Right lobe of liver (tissue), 6 donors: ENCODE results near the gene CDKAL1. TPM values are rescaled to one million over a fixed set of nuclear protein-coding genes. Genes with fewer than 3 reads are reported as not detected.

ENCODE experiments used
- ATAC-seq, 4 donors: fragments of 200-7000 bp; cut with Tn5 transposase; one replicate each; pipeline ENCODE4 v1.9.1; 2020; ENCODE audit warnings: mild to moderate bottlenecking in 4 of 4, moderate library complexity in 4 of 4
- DNase-seq, 3 donors: peaks; one replicate each; pipeline ENCODE4 v3.0.0-alpha.2; 2020
- H3K27ac ChIP-seq, 3 donors: fragments of 200-600 bp; one replicate each; pipeline ENCODE4 v1.8.0; 2022
- H3K27me3 ChIP-seq, 2 donors: fragments of 200-600 bp; one replicate each; pipeline ENCODE4 v1.8.0; 2022
- H3K36me3 ChIP-seq, 4 donors: fragments of 200-600 bp; sonication (generic) in 1 of 4; one replicate each; pipeline versions ENCODE4 v1.5.1 to v1.8.0; 2017 to 2022; ENCODE audit warnings: control low read depth in 1 of 4
- H3K4me1 ChIP-seq, 4 donors: fragments of 200-600 bp; sonication (generic) in 1 of 4; one replicate each; pipeline versions ENCODE4 v1.5.1 to v1.8.0; 2017 to 2022; ENCODE audit warnings: control low read depth in 1 of 4
- H3K4me3 ChIP-seq, 3 donors: fragments of 200-600 bp; one replicate each; pipeline ENCODE4 v1.8.0; 2022
- H3K9me3 ChIP-seq, 4 donors: fragments of 200-600 bp; sonication (generic) in 1 of 4; one replicate each; pipeline versions ENCODE4 v1.5.1 to v1.8.0; 2017 to 2022; ENCODE audit warnings: control low read depth in 1 of 4
- CTCF ChIP-seq, 4 donors: fragments of 200-600 bp in 3 of 4; fragments of 450-650 bp in 1 of 4; IDR thresholded peaks; one replicate each; pipeline versions ENCODE4 v1.5.1 to v1.8.0; 2016 to 2022; ENCODE audit warnings: antibody characterized with exemption in 4 of 4, mild to moderate bottlenecking in 2 of 4
- POLR2A ChIP-seq: fragments of 450-650 bp; IDR thresholded peaks from one replicate; pipeline ENCODE4 v1.6.1; 2017; ENCODE audit warnings: antibody characterized with exemption, mild to moderate bottlenecking
- WGBS: methylation state at CpG from one replicate; pipeline ENCODE4 v1.1.6; 2018; ENCODE audit warnings: low coverage, low lambda C conversion rate; ENCODE audit not compliant: insufficient coverage; ENCODE audit errors: missing lambda C conversion rate; 5-methylcytosine and 5-hydroxymethylcytosine counted together
- intact Hi-C, 2 donors: fragments of 100-400 bp; cut with DNase I; formaldehyde crosslinking; loops; one replicate each; pipeline versions ENCODE4 v1.11.2 to v1.14.1; 2022
- total RNA-seq, 6 experiments: library from RNA; depleted of rRNA in 2 of 6; stranded (reverse); fragments of >200 nt in 2 of 6; fragmentation: NEBNext Ultra II Directional in 3 of 6; extraction: Animal tissue kit (Norgen Biotek cat#: 25700) in 3 of 6; gene quantifications; one replicate each; pipeline versions ENCODE4 v1.1.0 to v1.2.4, GENCODE V29; 2016 to 2023
- donor health status: DM: no; HTN: yes; CAD: no.
- donor health status: DM: no; HTN: no; CAD: no.
- donor health status: DM: no; HTN: no; CAD: no.
- donor health status: DM: no; HTN: yes; CAD: no.
- donor health status: DM: no; HTN: yes; CAD: no.

The CDKAL1 gene
- total RNA-seq, 6 experiments from 2014 or later: 4.5 to 7.0 (median 6.2) TPM

GRCh38 chr6:20873425-20874190 lies 339.4 kb downstream of the CDKAL1 start:
- no peak for DNase-seq
- no peak for ATAC-seq
- no peak overlapping the region for H3K4me3 ChIP-seq
- no peaks in the 10 kb centered on the region for H3K36me3 ChIP-seq
- TF ChIP-seq CTCF (IDR thresholded peaks at IDR 0.05) (peak in 2 of 4 donors; percentile 8 to 37), POLR2A (no peak)
- no peak overlapping the region for H3K27ac ChIP-seq
- no peaks in the 10 kb centered on the region for H3K9me3 ChIP-seq
- peaks cover 0 to 30% (median 3%) of the 10 kb centered on the region in 4 donors for H3K4me1 ChIP-seq
- no peaks in the 10 kb centered on the region for H3K27me3 ChIP-seq
- WGBS: 69% methylated on average over 7 of the region's 7 CpGs
- intact Hi-C loops: no loop called here

GRCh38 chr6:20875369-20875963 lies 341.2 kb downstream of the CDKAL1 start:
- Histone ChIP-seq H3K4me1 (peaks cover 0 to 43% (median 9%) of the 10 kb centered on the region in 4 donors), H3K27me3 (no peaks in the 10 kb centered on the region), H3K36me3 (no peaks in the 10 kb centered on the region), H3K4me3 (no peak overlapping the region), H3K27ac (no peak overlapping the region), H3K9me3 (no peaks in the 10 kb centered on the region)
- ATAC-seq (peak in 1 of 4 donors; percentile 22), DNase-seq (no peak)
- TF ChIP-seq POLR2A (no peak), CTCF (IDR thresholded peaks at IDR 0.05) (peak; percentile 20 to 46 (median 33))
- intact Hi-C loops: no loop called here
- 100% methylated on average over 1 of the region's 1 CpG for WGBS

GRCh38 chr6:20876036-20876435 lies 341.8 kb downstream of the CDKAL1 start:
- H3K27me3 ChIP-seq: no peaks in the 10 kb centered on the region
- WGBS: 50% methylated on average over 2 of the region's 2 CpGs
- DNase-seq: no peak
- ATAC-seq: no peak
- H3K4me3 ChIP-seq: no peak overlapping the region
- H3K27ac ChIP-seq: peak overlapping the region; percentile 79 to 89 (median 79)
- no peak for TF ChIP-seq CTCF (IDR thresholded peaks at IDR 0.05)
- no peak for TF ChIP-seq POLR2A
- H3K36me3 ChIP-seq: no peaks in the 10 kb centered on the region
- no peaks in the 10 kb centered on the region for H3K9me3 ChIP-seq
- peaks cover 0 to 48% (median 12%) of the 10 kb centered on the region in 4 donors for H3K4me1 ChIP-seq
- intact Hi-C loops: no loop called here

- Histone ChIP-seq H3K27ac (peak overlapping the region; percentile 79 to 89 (median 79)), H3K4me3 (no peak overlapping the region), H3K36me3 (no peaks in the 10 kb centered on the region), H3K9me3 (no peaks in the 10 kb centered on the region), H3K27me3 (no peaks in the 10 kb centered on the region), H3K4me1 (peaks cover 0 to 50% (median 13%) of the 10 kb centered on the region in 4 donors)
- ATAC-seq: no peak
- no peak for DNase-seq
- WGBS: 35% methylated on average over 2 of the region's 2 CpGs
- intact Hi-C loops: no loop called here
- TF ChIP-seq POLR2A (no peak), CTCF (IDR thresholded peaks at IDR 0.05) (no peak)
Measured at GRCh38 chr6:20876561-20876960, 342.3 kb downstream of the CDKAL1 start.
